T-cell (primary cell): ENCODE measurements around the gene ERMARD. TPM values are rescaled to one million over a fixed set of nuclear protein-coding genes. Genes with fewer than 3 reads are reported as not detected.

Experiments used
- ATAC-seq, 4 experiments: fragments of 200-7000 bp in 3 of 4; fragments of 150-1000 bp in 1 of 4; cut with Tn5 transposase; replicated peaks in 1 of 4; 1 replicate in 3 of 4; 2 replicates in 1 of 4; pipeline ENCODE4 v1.10.0; 2021; ENCODE audit warnings: moderate library complexity in 3 of 4, mild to moderate bottlenecking in 2 of 4, moderate number of reproducible peaks in 1 of 4
- CTCF ChIA-PET, 2 donors: fragments of 300-600 bp; sonication (Branson Sonifier 250); formaldehyde crosslinking; loops; one replicate each; lab custom pipeline; 2022; ENCODE audit warnings: antibody characterized with exemption in 2 of 2; lab: Charles Lee
- POLR2A ChIA-PET, 2 donors: fragments of 300-600 bp; sonication (Branson Sonifier 250); formaldehyde crosslinking; loops; one replicate each; lab custom pipeline; 2022; ENCODE audit warnings: antibody characterized with exemption in 2 of 2; lab: Charles Lee
- DNase-seq, 35 experiments: peaks; one replicate each; pipeline versions ENCODE4 v3.0.0 to v3.0.0-alpha.2; 2013 to 2023
- H3K27ac ChIP-seq: one replicate; pipeline ENCODE4 v1.5.1; 2013; ENCODE audit warnings: low read length
- H3K27me3 ChIP-seq, 2 experiments: replicated peaks in 1 of 2; 1 replicate in 1 of 2; 2 replicates in 1 of 2; pipeline versions ENCODE4 v1.6.1 to v1.7.0; 2013; ENCODE audit warnings: low read length in 1 of 2, mixed read lengths in 1 of 2; ENCODE audit not compliant: control insufficient read depth in 2 of 2, insufficient read depth in 2 of 2; ENCODE audit errors: extremely low read depth in 1 of 2
- H3K36me3 ChIP-seq, 2 donors: 1 replicate in 1 of 2; 2 replicates in 1 of 2; pipeline versions ENCODE4 v1.6.1 to v1.7.0; 2013; ENCODE audit warnings: low read length in 1 of 2; ENCODE audit not compliant: control insufficient read depth in 2 of 2, insufficient read depth in 1 of 2; ENCODE audit errors: extremely low read depth in 1 of 2
- H3K4me1 ChIP-seq, 2 experiments: 1 replicate in 1 of 2; 2 replicates in 1 of 2; pipeline versions ENCODE4 v1.6.1 to v1.7.0; 2013; ENCODE audit warnings: low read length in 2 of 2, mixed read lengths in 1 of 2; ENCODE audit not compliant: insufficient read depth in 2 of 2, control insufficient read depth in 1 of 2; ENCODE audit errors: extremely low read depth in 1 of 2
- H3K4me3 ChIP-seq, 2 donors: 1 replicate in 1 of 2; 2 replicates in 1 of 2; pipeline versions ENCODE4 v1.5.1 to v1.7.0; 2013; ENCODE audit warnings: mild to moderate bottlenecking in 2 of 2, low read length in 1 of 2, moderate library complexity in 1 of 2; ENCODE audit not compliant: control insufficient read depth in 1 of 2; ENCODE audit errors: extremely low read depth in 1 of 2
- H3K9me3 ChIP-seq: 2 replicates; pipeline ENCODE4 v1.7.0; 2013
- H3K27ac Mint-ChIP-seq, 2 donors: one replicate each; pipeline ENCODE4 v1.8.0; 2020 to 2021; ENCODE audit warnings: mild to moderate bottlenecking in 2 of 2, mixed read lengths in 2 of 2
- H3K27me3 Mint-ChIP-seq, 2 donors: one replicate each; pipeline ENCODE4 v1.8.0; 2021 to 2022; ENCODE audit warnings: mixed read lengths in 2 of 2
- H3K36me3 Mint-ChIP-seq: one replicate; pipeline ENCODE4 v1.8.0; 2021; ENCODE audit warnings: mixed read lengths
- H3K4me1 Mint-ChIP-seq, 3 donors: one replicate each; pipeline ENCODE4 v1.8.0; 2020 to 2022; ENCODE audit warnings: mixed read lengths in 3 of 3, mild to moderate bottlenecking in 1 of 3
- H3K4me3 Mint-ChIP-seq, 3 donors: one replicate each; pipeline ENCODE4 v1.8.0; 2020 to 2022; ENCODE audit warnings: mild to moderate bottlenecking in 3 of 3, mixed read lengths in 3 of 3, moderate library complexity in 3 of 3
- H3K9me3 Mint-ChIP-seq, 3 donors: one replicate each; pipeline ENCODE4 v1.8.0; 2020 to 2022; ENCODE audit warnings: mixed read lengths in 3 of 3
- WGBS: methylation state at CpG from one replicate; pipeline ENCODE4 v1.1.5; 2013; ENCODE audit warnings: missing lambda C conversion rate; ENCODE audit not compliant: insufficient coverage; 5-methylcytosine and 5-hydroxymethylcytosine counted together
- total RNA-seq, 35 experiments: library from RNA in 6 of 35; stranded (reverse) in 6 of 35; fragments of 120-200 nt in 1 of 35; gene quantifications; one replicate each; pipeline versions ENCODE4 v1.2.1 to v1.2.4 and lab custom pipeline; 2013 to 2026

ERMARD gene
- total RNA-seq, 5 donors from 2014 or later (not counting 1 experiment from before 2014, with no cell fraction given), result 24.7 to 35.7 (median 29.9) TPM

DNA sequence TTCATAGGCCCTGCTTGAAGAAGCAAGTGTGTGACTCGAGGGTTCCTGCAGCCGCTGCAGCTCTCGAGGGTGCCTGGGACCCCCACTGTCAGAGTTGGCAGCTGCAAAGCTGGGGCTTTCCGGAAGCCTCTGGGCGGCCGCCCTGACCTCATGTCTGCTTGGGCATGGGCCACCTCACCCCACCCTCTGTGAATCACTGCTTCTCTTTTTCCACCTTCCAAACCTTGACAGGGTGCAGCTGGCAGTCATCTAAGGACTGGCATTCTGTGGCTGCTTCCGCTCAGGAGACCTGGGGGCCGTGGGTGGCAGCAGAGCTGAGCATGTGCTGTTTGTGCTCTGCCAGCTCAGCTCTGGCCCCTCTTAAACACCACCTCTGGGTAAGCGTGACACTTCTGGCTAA is 32.0 kb downstream of the ERMARD start:
- CTCF ChIA-PET, result no interaction called here
- POLR2A ChIA-PET, result no interaction called here
- H3K36me3 ChIP-seq, result peaks cover 11 to 26% of the 10 kb centered on the region in 2 donors
- no peaks in the 10 kb centered on the region for H3K4me1 ChIP-seq
- H3K4me1 Mint-ChIP-seq, result no peaks in the 10 kb centered on the region
- H3K27ac Mint-ChIP-seq, result no peak overlapping the region
- DNase-seq, result no peak
- no peaks in the 10 kb centered on the region for H3K9me3 Mint-ChIP-seq
- WGBS, result 92% methylated on average over 8 of the region's 9 CpGs
- no peak overlapping the region for H3K27ac ChIP-seq
- ATAC-seq, result no peak
- H3K9me3 ChIP-seq, result peaks cover 3% of the 10 kb centered on the region
- H3K27me3 ChIP-seq, result no peaks in the 10 kb centered on the region
- peaks cover 29% of the 10 kb centered on the region for H3K36me3 Mint-ChIP-seq
- H3K4me3 ChIP-seq, result no peak overlapping the region
- no peaks in the 10 kb centered on the region for H3K27me3 Mint-ChIP-seq
- H3K4me3 Mint-ChIP-seq, result no peak overlapping the region

DNA sequence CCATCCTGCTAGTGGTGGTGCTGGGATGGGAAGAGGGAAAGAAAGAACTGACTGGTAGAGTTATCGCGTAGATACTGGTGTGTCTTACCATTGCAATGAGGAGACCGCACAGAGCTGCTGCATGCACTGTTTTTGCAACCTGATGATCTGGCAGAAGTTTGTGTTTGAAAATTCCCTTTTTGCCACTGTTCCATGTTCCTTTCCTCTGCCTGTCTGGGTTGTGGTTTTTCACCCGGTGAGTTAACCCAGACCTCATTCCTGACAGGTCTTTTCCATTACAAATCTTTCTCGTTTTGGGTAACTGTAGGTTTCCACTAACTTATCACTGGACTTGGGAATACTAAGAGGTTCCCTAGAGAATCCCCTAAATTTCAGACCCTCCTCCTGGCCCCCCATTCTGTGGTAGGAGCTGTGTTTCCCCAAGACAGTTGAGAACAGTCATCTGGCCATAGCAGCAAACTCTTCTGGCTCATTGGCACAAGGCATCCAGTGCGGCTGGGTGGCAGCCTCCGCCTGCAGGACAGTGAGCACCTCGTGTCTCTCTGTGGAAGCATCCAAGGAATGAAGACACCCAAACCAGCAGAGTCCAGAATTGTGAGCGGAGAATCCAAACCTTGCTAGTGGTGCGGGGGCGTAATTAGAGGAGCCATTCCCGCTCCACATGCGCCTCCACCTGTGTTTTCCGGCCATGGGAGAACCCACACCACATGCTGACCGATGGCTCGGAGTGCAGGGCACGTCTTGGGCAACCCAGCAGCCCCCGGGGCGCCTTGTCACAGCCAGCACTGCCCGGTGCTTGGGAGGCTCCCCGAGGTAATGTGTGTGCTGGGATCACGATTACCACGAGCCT is 32.8 kb downstream of the ERMARD start:
- Histone ChIP-seq H3K27ac (no peak overlapping the region), H3K4me1 (no peaks in the 10 kb centered on the region), H3K9me3 (peaks cover 3% of the 10 kb centered on the region), H3K27me3 (peaks cover 0 to 4% of the 10 kb centered on the region in 2 experiments), H3K4me3 (no peak overlapping the region), H3K36me3 (peaks cover 11 to 22% of the 10 kb centered on the region in 2 donors)
- Mint-ChIP-seq H3K9me3 (no peaks in the 10 kb centered on the region), H3K4me3 (no peak overlapping the region), H3K4me1 (peaks cover 0 to 5% (median 3%) of the 10 kb centered on the region in 3 donors), H3K36me3 (peaks cover 25% of the 10 kb centered on the region), H3K27ac (no peak overlapping the region), H3K27me3 (peaks cover 0 to 3% of the 10 kb centered on the region in 2 donors)
- ChIA-PET POLR2A (no interaction called here), CTCF (no interaction called here)
- no peak for ATAC-seq
- WGBS, result 92% methylated on average over 22 of the region's 23 CpGs
- DNase-seq, result no peak

DNA sequence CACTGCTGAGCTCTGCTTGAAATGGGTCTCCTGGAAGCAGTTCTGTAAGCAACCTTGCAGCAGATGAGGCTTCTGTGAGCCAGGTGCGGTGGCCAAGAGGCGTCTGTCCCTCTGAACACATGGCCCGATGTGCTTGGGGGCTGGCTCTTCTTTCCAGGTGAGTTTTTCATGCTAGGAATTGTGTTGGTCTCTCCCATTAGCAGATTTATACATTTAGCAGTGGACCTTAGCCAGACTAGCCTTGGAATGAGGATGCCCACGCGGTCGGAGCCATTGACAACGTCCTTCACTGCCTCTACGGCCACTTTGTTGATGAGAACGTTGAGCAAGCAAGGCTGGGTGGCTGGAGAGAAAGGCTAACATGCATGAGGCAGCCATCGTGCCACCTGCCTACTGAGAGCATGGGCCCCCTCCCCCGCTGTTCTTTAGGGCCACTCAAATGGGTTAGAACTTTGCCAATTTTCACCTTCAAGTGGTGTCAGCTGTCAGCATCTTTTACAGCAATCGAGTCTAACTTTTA is 33.5 kb downstream of the ERMARD start:
- WGBS, result 93% methylated on average over 12 of the region's 12 CpGs
- Mint-ChIP-seq H3K4me1 (peaks cover 3 to 9% (median 6%) of the 10 kb centered on the region in 3 donors), H3K27me3 (peaks cover 0 to 3% of the 10 kb centered on the region in 2 donors), H3K9me3 (no peaks in the 10 kb centered on the region), H3K36me3 (peaks cover 25% of the 10 kb centered on the region), H3K27ac (no peak overlapping the region), H3K4me3 (no peak overlapping the region)
- H3K27ac ChIP-seq, result no peak overlapping the region
- ATAC-seq (no peak), DNase-seq (no peak)
- peaks cover 3% of the 10 kb centered on the region for H3K9me3 ChIP-seq
- H3K27me3 ChIP-seq, result peaks cover 0 to 11% of the 10 kb centered on the region in 2 experiments
- H3K4me1 ChIP-seq, result peaks cover 0 to 5% of the 10 kb centered on the region in 2 experiments
- no peak overlapping the region for H3K4me3 ChIP-seq
- H3K36me3 ChIP-seq, result peaks cover 11 to 17% of the 10 kb centered on the region in 2 donors
- ChIA-PET CTCF (no interaction called here), POLR2A (no interaction called here)

DNA sequence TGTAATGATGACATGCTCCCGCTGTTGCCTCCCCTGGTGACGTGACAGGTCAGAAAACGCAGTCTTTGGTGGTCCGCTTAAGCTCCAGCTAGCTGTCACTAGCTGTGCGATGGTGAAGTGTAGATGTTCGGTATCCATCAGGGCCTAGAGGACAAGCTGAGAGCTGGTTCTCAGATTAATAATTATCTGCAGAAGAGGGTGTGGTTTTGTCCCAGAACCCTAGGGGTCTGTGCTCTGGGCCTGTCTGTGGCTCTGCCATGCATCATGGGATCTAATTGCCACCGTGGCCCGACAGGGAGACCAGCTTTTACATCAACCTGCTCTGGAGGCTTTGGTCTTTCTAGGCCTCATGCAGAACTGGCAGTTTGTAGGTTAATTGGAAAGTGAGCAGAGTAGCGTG is 34.1 kb downstream of the ERMARD start:
- no peak overlapping the region for H3K4me3 ChIP-seq
- peaks cover 10 to 11% of the 10 kb centered on the region in 2 donors for H3K36me3 ChIP-seq
- H3K27me3 Mint-ChIP-seq, result peaks cover 2 to 3% of the 10 kb centered on the region in 2 donors
- WGBS, result 96% methylated on average over 9 of the region's 9 CpGs
- CTCF ChIA-PET, result no interaction called here
- H3K4me3 Mint-ChIP-seq, result no peak overlapping the region
- H3K27me3 ChIP-seq, result peaks cover 0 to 16% of the 10 kb centered on the region in 2 experiments
- ATAC-seq (no peak), DNase-seq (no peak)
- peaks cover under 1 to 12% of the 10 kb centered on the region in 2 experiments for H3K4me1 ChIP-seq
- H3K9me3 Mint-ChIP-seq, result no peaks in the 10 kb centered on the region
- H3K27ac ChIP-seq, result no peak overlapping the region
- POLR2A ChIA-PET, result no interaction called here
- H3K4me1 Mint-ChIP-seq, result peaks cover 10 to 16% (median 13%) of the 10 kb centered on the region in 3 donors
- H3K9me3 ChIP-seq, result peaks cover 3% of the 10 kb centered on the region
- H3K27ac Mint-ChIP-seq, result no peak overlapping the region
- peaks cover 22% of the 10 kb centered on the region for H3K36me3 Mint-ChIP-seq

DNA sequence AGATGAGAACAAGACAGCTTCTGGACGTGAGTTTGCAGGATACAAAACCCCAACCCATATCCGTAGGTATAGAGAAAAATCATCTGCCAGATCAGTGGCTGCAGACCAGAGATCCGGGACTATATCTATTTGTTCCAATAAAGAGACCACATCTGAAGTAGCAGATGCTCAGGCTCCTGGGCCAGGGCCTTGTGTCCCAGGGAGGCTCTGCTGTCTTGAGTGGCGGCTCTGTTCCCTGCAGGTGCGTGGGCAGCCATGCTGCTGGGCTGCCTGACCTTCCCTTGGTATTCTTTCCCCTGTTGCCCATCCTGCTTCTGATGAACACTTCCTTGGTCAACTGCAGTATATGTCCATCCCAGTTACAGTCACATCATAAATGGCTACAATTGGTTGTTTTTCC is 34.9 kb downstream of the ERMARD start:
- H3K27me3 ChIP-seq, result peaks cover 1 to 21% of the 10 kb centered on the region in 2 experiments

DNA sequence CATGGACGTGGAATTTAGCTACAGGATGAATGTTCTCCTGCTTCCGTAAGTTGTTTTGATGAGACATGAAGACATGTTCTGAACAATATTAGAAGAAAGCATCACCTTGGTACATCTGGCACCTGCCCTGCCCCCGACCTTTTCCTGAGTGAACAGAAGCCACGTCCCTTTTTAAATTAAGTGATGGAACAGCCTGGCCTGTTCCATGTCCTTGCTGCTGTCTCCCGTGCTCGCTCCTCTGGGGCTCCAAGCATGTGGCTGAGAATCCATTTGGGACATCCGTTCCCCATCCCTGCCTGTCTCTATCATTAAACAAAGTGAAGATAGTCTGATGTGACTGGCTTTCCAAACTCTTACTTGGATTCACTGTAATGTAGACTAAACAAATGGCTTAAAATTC is 36.4 kb downstream of the ERMARD start:
- Histone ChIP-seq H3K9me3 (no peaks in the 10 kb centered on the region), H3K27ac (no peak overlapping the region), H3K4me1 (peaks cover 2 to 14% of the 10 kb centered on the region in 2 experiments), H3K27me3 (peaks cover 3 to 35% of the 10 kb centered on the region in 2 experiments), H3K4me3 (no peak overlapping the region), H3K36me3 (peaks cover 3 to 4% of the 10 kb centered on the region in 2 donors)
- 88% methylated on average over 5 of the region's 7 CpGs for WGBS
- Mint-ChIP-seq H3K4me3 (no peak overlapping the region), H3K27me3 (peaks cover 10 to 21% of the 10 kb centered on the region in 2 donors), H3K27ac (no peak overlapping the region), H3K4me1 (peaks cover 14 to 22% (median 18%) of the 10 kb centered on the region in 3 donors), H3K9me3 (no peaks in the 10 kb centered on the region), H3K36me3 (peaks cover 11% of the 10 kb centered on the region)
- ChIA-PET POLR2A (no interaction called here), CTCF (no interaction called here)
- DNase-seq, result no peak
- no peak for ATAC-seq

More for the DNA sequence above, 34.9 kb downstream of the ERMARD start:
- peaks cover 1% of the 10 kb centered on the region for H3K9me3 ChIP-seq
- H3K27ac ChIP-seq, result no peak overlapping the region
- DNase-seq (no peak), ATAC-seq (no peak)
- 100% methylated on average over 2 of the region's 5 CpGs for WGBS
- H3K27ac Mint-ChIP-seq, result no peak overlapping the region
- no peaks in the 10 kb centered on the region for H3K9me3 Mint-ChIP-seq
- peaks cover 6% of the 10 kb centered on the region in 2 donors for H3K36me3 ChIP-seq
- H3K4me3 ChIP-seq, result no peak overlapping the region
- ChIA-PET CTCF (no interaction called here), POLR2A (no interaction called here)
- H3K27me3 Mint-ChIP-seq, result peaks cover 3 to 9% of the 10 kb centered on the region in 2 donors
- no peak overlapping the region for H3K4me3 Mint-ChIP-seq
- peaks cover 2 to 14% of the 10 kb centered on the region in 2 experiments for H3K4me1 ChIP-seq
- H3K4me1 Mint-ChIP-seq, result peaks cover 14 to 22% (median 17%) of the 10 kb centered on the region in 3 donors
- peaks cover 16% of the 10 kb centered on the region for H3K36me3 Mint-ChIP-seq
